ENCODE measurements around the gene ITM2B. TPM values are rescaled to one million over a fixed set of nuclear protein-coding genes. Genes with fewer than 3 reads are reported as not detected.
"Not testable (repeated sequence)": the region's sequence is repeated elsewhere in the genome, so short reads cannot be mapped to it uniquely, and the experiment has no call there.

Gene ITM2B
- total RNA-seq, 4 donors from 2014 or later: 299 to 343 (median 303) TPM

GRCh38 chr13:48199404-48199946, 33.5 kb upstream of the ITM2B start:
- Histone ChIP-seq H3K4me3 (no peak overlapping the region), H3K4me1 (no peaks in the 10 kb centered on the region), H3K36me3 (no peaks in the 10 kb centered on the region), H3K27ac (replicated peaks in 1 of 4) (no peak overlapping the region), H3K9me3 (no peaks in the 10 kb centered on the region), H3K27me3 (no peaks in the 10 kb centered on the region)
- no peak for DNase-seq (ENCODE audit: extremely low spot score)
- intact Hi-C loops (cut with DNase I): no loop called here
- WGBS: 63% methylated on average over 4 of the region's 4 CpGs
- TF ChIP-seq CTCF (IDR thresholded peaks at IDR 0.05): no peak
- TF ChIP-seq EP300 (IDR thresholded peaks at IDR 0.05): no peak
- no peak for TF ChIP-seq POLR2AphosphoS5 (IDR thresholded peaks at IDR 0.05)

GRCh38 chr13:48201044-48201443, 32.0 kb upstream of the ITM2B start:
- Histone ChIP-seq H3K27me3 (no peaks in the 10 kb centered on the region), H3K36me3 (no peaks in the 10 kb centered on the region), H3K4me1 (no peaks in the 10 kb centered on the region), H3K4me3 (no peak overlapping the region), H3K27ac (replicated peaks in 1 of 4) (no peak overlapping the region), H3K9me3 (no peaks in the 10 kb centered on the region)
- TF ChIP-seq EP300 (IDR thresholded peaks at IDR 0.05) (no peak), POLR2A (IDR thresholded peaks at IDR 0.05; ENCODE audit: low read depth) (no peak), POLR2AphosphoS5 (IDR thresholded peaks at IDR 0.05) (no peak), CTCF (IDR thresholded peaks at IDR 0.05) (no peak)
- 80% methylated on average over 2 of the region's 3 CpGs for WGBS
- DNase-seq (ENCODE audit: extremely low spot score): no peak
- intact Hi-C loops (cut with DNase I): no loop called here

- H3K4me3 ChIP-seq; H3K4me1 ChIP-seq; H3K27me3 ChIP-seq; DNase-seq (ENCODE audit: extremely low spot score); intact Hi-C loops (cut with DNase I); H3K27ac ChIP-seq (replicated peaks in 1 of 4); H3K36me3 ChIP-seq; H3K9me3 ChIP-seq: not testable (repeated sequence)
- WGBS: 86% methylated on average over 4 of the region's 4 CpGs
These were observed 25.8 kb upstream of the ITM2B start for GRCh38 chr13:48207207-48207606.

- no peaks in the 10 kb centered on the region for H3K4me1 ChIP-seq
- 82% methylated on average over 3 of the region's 3 CpGs for WGBS
- H3K36me3 ChIP-seq: no peaks in the 10 kb centered on the region
- no peaks in the 10 kb centered on the region for H3K27me3 ChIP-seq
- H3K27ac ChIP-seq (replicated peaks in 1 of 4): no peak overlapping the region
- intact Hi-C loops (cut with DNase I): no loop called here
- no peak for DNase-seq (ENCODE audit: extremely low spot score)
- TF ChIP-seq POLR2AphosphoS5 (IDR thresholded peaks at IDR 0.05) (no peak), EP300 (IDR thresholded peaks at IDR 0.05) (no peak), CTCF (IDR thresholded peaks at IDR 0.05) (no peak), POLR2A (IDR thresholded peaks at IDR 0.05; ENCODE audit: low read depth) (no peak)
- no peak overlapping the region for H3K4me3 ChIP-seq
- peaks cover 0 to 8% (median 0%) of the 10 kb centered on the region in 4 donors for H3K9me3 ChIP-seq
These were observed 22.8 kb upstream of the ITM2B start for GRCh38 chr13:48210178-48210577.

GRCh38 chr13:48214519-48215121, 18.4 kb upstream of the ITM2B start:
- H3K36me3 ChIP-seq: no peaks in the 10 kb centered on the region
- intact Hi-C loops (cut with DNase I): no loop called here
- DNase-seq (ENCODE audit: extremely low spot score): no peak
- H3K27me3 ChIP-seq: no peaks in the 10 kb centered on the region
- 60% methylated on average over 1 of the region's 1 CpG for WGBS
- H3K4me3 ChIP-seq: no peak overlapping the region
- H3K9me3 ChIP-seq: no peaks in the 10 kb centered on the region
- H3K27ac ChIP-seq (replicated peaks in 1 of 4): no peak overlapping the region
- TF ChIP-seq POLR2A (IDR thresholded peaks at IDR 0.05; ENCODE audit: low read depth) (no peak), POLR2AphosphoS5 (IDR thresholded peaks at IDR 0.05) (no peak), CTCF (IDR thresholded peaks at IDR 0.05) (no peak), EP300 (IDR thresholded peaks at IDR 0.05) (no peak)
- no peaks in the 10 kb centered on the region for H3K4me1 ChIP-seq

- intact Hi-C loops (cut with DNase I); H3K4me1 ChIP-seq; H3K9me3 ChIP-seq; H3K36me3 ChIP-seq; H3K27me3 ChIP-seq; H3K4me3 ChIP-seq; DNase-seq (ENCODE audit: extremely low spot score); H3K27ac ChIP-seq (replicated peaks in 1 of 4): not testable (repeated sequence)
- WGBS: 88% methylated on average over 1 of the region's 1 CpG
These were observed 17.3 kb upstream of the ITM2B start for GRCh38 chr13:48215511-48216203.
